Erythroblast (primary cell): ENCODE data around the gene PCED1B.

Source experiments
- GATA1 ChIP-seq: IDR thresholded peaks from 2 replicates; pipeline ENCODE4 v1.6.1; 2011; ENCODE audit warnings: low read depth, mild to moderate bottlenecking, control low read depth, low read length, moderate library complexity
- POLR2A ChIP-seq: IDR thresholded peaks from 2 replicates; pipeline ENCODE4 v1.6.1; 2011; ENCODE audit warnings: mild to moderate bottlenecking, low read length

- TF ChIP-seq POLR2A: no peak
- TF ChIP-seq GATA1: no peak
These were observed 4.7 kb upstream of the PCED1B start for GRCh38 chr12:47074757-47075156.
